ENCODE results near the gene CDPF1.

The CDPF1 gene

GRCh38 chr22:46293577-46294260, 43.6 kb upstream of the CDPF1 start:
- H3K4me3 ChIP-seq (ENCODE audit: low read depth, low read length), result no peak overlapping the region
- no peak for TF ChIP-seq CTCF (IDR thresholded peaks at IDR 0.05; ENCODE audit: borderline replicate concordance, insufficient read depth, low read depth, low read length)

GRCh38 chr22:46292732-46293131, 42.6 kb upstream of the CDPF1 start:
- TF ChIP-seq CTCF (IDR thresholded peaks at IDR 0.05; ENCODE audit: borderline replicate concordance, insufficient read depth, low read depth, low read length), result no peak
- H3K4me3 ChIP-seq (ENCODE audit: low read depth, low read length), result no peak overlapping the region

GRCh38 chr22:46292173-46292572, 42.1 kb upstream of the CDPF1 start:
- no peak for TF ChIP-seq CTCF (IDR thresholded peaks at IDR 0.05; ENCODE audit: borderline replicate concordance, insufficient read depth, low read depth, low read length)
- H3K4me3 ChIP-seq (ENCODE audit: low read depth, low read length), result no peak overlapping the region

GRCh38 chr22:46290843-46291785, 41.0 kb upstream of the CDPF1 start:
- no peak overlapping the region for H3K4me3 ChIP-seq (ENCODE audit: low read depth, low read length)
- no peak for TF ChIP-seq CTCF (IDR thresholded peaks at IDR 0.05; ENCODE audit: borderline replicate concordance, insufficient read depth, low read depth, low read length)

- no peak for TF ChIP-seq CTCF (IDR thresholded peaks at IDR 0.05; ENCODE audit: borderline replicate concordance, insufficient read depth, low read depth, low read length)
- H3K4me3 ChIP-seq (ENCODE audit: low read depth, low read length), result no peak overlapping the region
These were observed 40.2 kb upstream of the CDPF1 start for GRCh38 chr22:46290121-46290842.

GRCh38 chr22:46289244-46289891, 39.3 kb upstream of the CDPF1 start:
- H3K4me3 ChIP-seq (ENCODE audit: low read depth, low read length), result no peak overlapping the region
- TF ChIP-seq CTCF (IDR thresholded peaks at IDR 0.05; ENCODE audit: borderline replicate concordance, insufficient read depth, low read depth, low read length), result no peak

Measured in GM12875 (cell line).